ENCODE measurements around the gene NOD2.

DNA sequence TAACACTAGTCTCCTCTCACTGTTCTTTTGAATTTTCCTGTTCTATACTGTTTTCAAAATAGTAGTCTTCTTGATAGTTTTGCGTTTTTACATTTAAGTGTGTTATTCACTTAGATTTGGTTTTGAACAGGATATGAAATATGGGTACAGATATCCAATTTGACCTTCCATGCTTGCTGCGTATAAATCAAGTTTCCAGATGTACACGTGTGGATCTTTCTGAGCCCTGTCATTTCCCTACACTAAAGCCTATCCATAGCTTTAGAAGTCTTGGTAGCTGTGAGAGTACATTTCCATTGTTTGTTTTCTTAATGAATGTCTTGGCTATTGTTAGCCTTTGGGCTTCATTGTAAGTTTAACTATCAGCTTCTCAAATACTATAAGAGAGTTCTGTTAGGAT lies 68.8 kb downstream of the NOD2 start:
- TF ChIP-seq CTCF (IDR thresholded peaks at IDR 0.05) (no peak), POLR2AphosphoS5 (IDR thresholded peaks at IDR 0.05) (no peak)

Data from upper lobe of left lung (tissue), 4 donors.